NCI-H146 treated with DMSO at 0.1 percent for 48 hours (cell line): ENCODE measurements around the gene FSHR.
A peak's percentile ranks its signal among the peaks of the same experiment; 100 is the strongest.

Experiments
- DNase-seq: peaks from one replicate; lab custom pipeline; 2025; ENCODE audit not compliant: unreplicated experiment; lab: John Stamatoyannopoulos, UW

The FSHR gene

DNA sequence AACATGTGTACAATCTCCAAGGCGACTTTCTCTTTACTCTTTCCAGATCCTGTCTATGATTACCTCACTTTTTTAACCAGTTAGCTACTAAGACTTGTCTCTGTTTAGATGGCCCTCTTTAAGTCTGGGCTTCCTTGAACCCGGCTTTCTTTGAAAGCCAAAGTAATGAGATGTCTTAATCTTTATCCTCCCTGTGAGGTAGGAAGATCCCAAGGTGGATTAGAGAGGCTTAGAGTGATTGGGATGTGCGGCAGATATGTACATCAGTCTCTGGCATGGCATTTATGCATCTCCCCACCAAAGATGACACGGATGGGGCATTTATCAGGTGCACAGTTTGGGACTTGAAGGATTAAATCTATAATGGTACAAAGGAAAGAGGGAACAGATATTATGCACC lies 186.3 kb downstream of the FSHR start:
- DNase-seq, result no peak

DNA sequence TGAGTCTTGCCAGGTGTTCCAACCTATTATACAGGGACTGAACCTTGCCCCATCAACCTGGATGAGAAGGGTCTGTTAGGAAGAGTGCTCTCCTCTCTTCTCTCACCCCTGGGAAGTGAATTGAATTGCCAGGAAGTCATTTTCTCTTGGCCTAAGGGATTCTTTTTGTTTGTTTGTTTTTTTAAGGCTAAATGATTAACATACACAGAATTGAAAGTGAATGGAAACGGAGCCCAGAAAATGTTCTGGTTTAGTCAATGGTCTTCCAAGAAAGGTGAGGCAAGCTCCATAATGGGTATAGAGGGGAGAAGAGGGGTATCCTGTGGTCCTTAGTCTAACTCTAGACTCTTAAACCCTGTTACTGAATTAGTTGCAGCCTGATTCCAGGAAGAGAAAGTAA lies 189.1 kb downstream of the FSHR start:
- no peak for DNase-seq

DNA sequence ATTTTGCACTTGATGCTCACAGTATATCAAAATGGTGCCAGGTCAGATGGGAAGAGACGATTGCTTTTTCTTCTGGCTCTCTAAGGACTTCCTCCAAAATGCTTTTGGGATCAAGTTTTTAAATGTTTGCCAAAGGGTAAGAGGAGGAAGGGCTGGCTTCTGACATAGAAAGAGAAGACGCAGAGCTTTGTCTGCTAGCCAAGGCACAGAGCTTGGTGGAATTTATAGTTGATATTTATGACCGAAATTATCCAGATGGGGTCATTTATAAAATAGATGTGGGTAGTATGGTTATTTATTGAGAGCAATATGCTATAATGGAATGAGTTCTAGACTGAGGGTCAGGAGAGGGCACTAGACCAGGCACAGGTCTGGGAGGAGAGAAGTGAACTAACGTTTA lies 193.3 kb downstream of the FSHR start:
- DNase-seq, result no peak

DNA sequence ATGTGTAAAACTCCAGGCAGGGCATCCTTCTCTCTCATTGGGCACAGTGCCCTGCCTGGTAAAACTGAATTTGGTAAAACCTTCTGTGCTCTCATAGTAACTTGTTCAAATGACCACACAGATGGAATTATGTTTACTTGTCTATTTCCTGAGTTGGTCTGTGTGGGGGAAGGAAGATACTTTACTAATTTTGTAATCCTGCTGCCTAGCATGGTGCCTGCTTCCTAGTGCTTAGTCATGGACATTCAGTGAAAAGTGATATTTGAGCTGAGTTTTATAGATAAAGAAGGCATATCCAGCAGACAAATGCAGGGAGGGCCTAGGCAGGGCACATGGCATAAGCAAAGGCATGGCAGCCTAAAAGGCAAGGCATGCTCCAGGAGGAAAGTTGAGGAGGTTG lies 199.4 kb downstream of the FSHR start:
- DNase-seq, result no peak

DNA sequence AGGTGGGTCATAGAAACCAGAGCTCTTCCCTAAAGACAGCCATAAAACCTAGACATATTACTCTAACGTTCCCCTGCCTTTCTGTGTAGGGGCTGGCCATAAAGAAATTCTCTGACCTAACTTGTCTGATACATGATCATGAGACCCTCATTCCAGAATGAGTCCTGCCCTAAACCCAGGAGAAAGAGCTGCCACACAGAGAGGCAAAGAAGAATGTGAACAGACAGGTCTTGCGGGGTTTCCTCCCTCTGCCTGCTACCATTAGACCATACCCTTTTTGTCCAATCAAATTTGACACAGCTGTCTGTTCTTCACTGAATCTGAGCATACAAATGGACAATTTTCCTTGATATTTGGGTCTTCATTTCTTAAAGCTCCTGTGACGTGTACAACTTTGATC lies 200.0 kb downstream of the FSHR start:
- no peak for DNase-seq

DNA sequence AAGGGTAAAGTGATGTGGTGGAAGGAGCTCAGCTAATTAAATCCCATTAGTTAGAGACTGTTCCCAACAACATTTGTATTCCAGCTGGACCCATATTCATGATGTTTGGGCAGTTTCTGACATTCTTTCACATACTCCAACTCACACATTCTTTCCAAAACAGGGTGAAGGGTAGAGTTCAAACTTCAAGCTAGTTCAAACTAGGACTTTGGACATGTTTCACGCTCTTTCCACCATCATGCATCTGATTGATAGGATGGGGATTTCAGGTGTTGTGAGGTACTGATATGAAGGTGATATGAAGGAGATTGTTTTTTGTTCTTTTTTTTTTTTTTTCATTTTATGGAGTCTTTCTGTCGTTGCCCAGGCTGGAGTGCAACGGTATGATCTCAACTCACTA lies 201.7 kb downstream of the FSHR start:
- no peak for DNase-seq

DNA sequence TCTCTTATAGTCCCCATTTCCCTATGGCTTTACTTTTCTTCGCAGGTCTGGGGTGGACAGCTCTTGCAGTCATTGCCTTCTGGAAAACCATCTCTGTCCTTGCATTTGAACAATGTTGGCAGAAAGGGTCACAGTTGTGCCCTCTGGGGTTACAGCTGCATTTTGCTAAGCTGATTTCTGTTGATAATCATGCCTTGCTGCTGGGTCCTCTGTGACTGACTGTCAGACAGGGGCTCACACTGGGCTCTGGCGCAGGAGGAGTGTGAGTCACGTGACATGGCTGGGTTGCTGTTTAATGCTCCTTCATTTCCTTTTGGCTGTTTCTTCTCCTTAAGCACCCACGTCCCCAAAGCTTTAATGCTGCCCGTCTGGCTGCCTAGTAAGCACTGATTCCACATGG lies 202.2 kb downstream of the FSHR start:
- DNase-seq, result no peak

DNA sequence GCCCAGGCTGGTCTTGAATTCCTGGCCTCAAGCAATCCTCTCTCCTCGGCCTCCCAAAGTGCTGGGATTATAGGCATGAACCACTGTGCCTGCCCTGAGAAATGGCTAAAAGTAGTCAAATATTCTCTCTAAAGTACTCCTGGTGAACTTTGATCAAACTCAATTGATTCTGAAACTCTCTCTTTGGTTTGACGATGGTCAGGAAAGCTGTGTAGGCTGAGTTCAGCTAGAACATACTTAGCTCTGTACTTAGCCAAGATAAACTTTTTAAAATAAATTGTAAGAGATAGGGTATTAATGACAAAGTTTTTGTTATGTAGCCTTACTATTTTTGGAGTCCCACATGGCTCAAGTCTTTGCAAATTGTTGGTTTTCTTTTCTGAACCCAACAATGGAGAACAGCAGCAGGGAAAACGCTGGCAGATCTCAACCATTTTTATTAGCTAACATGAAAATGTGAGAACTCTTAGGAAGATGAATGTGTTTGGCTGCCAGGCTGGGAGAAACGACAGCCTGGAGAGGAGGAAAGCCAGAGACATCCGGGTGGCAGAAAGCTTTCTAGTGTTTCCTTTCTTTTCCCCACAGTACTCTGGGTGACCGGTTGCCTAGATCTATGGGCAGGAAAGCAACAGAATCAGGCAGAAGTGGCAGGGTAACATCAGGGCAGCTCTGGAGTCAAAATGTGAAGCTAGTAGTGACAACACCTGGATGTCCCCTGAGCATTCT lies 205.8 kb downstream of the FSHR start:
- DNase-seq, result no peak

DNA sequence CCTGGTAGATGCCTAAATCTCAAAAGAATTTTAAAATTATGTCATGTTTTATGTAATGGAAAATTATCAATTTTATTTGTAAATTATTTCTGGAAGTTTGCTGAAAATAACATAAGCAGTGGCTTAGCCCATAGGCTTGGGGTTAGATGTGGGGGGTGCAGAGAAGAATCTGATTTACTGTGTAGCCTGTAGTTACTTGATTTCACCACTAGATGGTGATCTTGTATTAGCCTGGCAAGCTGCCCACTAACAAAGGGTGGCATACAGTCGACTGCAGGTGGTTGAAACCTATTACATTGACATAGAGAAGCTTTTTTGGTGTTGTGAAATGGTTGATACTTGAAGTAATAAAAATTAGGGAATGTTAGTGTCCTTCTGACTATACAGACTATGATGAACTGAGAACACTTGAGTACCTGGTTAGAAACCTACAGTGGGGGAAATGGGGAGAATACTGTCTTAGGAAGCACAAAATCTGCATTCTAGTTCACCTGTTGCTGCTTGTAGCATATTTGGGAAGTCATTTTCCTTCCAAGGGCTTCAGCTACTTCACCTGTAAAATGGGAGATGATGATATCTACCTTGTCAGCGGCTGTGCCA lies 207.8 kb downstream of the FSHR start:
- peak; percentile 50 for DNase-seq

DNA sequence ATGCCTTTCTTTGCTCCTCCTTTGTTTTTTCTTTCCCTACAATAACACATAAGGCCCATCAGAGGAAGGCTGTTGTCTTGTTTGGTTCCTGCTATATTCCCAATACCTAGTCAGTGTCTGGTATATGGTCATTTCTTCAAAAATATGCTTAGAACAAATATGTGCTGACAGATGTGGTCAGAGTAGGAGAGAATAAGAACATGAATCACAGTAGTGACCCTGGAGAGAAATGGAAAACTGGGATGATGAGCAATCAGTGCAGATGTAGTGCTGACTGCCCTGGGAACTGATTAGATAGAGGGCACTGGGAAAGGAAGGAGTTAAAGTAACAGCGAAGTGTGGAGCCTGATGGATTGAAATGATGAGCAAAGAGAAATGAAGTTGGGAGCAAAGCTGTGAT lies 209.4 kb downstream of the FSHR start:
- DNase-seq, result no peak

DNA sequence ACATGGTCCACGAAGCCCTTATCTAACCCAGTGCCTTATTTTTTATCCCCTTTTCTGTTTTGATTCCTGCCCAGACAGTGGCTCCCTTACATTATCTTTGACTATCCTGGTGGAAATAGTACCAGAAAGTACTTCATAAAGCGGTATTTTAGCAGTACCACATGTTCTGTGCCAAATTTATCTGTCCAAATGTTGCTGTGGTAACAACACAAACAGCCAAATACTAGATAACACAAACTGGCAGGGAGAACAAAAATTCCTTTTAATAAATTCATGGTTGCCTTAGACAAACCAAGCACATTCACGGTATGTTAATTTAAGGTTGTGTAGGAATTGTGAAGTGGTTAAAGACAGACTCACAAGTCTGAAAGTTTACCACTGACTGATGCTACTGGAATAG lies 210.9 kb downstream of the FSHR start:
- DNase-seq, result no peak

DNA sequence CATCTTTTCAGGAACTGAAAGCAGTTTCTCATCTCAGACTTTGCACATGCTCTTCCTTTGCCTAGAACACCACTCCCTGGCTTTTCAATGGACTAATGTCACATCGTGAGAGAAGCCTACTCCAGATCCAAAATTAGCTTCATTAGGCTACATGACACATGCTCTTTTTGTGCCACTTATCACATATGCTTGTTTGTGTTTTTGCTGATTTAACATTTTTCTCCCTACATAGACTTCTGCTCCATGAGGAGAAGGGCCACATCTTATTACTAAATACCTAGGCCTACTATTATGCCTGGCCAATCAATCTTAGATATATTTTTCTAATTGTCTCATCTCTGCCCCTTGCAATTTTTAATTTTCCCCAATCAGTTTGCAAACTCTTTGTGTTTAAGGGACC lies 212.4 kb downstream of the FSHR start:
- no peak for DNase-seq

DNA sequence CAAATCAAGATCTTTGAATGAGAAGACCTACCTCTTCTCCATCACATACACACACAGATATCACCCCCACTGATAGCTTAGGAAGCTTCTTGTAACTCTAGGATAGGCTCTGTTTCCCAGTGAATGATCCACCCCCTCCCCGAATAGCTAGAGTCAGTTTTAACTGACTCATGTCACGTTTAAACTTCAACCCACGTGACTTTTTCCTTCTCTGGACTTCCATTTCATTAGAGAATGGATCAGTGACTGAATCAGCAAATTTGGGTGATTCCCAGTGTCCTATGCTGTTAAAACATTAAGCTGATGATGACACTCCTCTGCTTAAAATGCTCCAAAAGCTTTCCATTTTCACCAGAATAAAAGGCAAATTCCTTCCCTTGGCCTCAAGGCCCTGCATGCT lies 212.9 kb downstream of the FSHR start:
- DNase-seq, result no peak

DNA sequence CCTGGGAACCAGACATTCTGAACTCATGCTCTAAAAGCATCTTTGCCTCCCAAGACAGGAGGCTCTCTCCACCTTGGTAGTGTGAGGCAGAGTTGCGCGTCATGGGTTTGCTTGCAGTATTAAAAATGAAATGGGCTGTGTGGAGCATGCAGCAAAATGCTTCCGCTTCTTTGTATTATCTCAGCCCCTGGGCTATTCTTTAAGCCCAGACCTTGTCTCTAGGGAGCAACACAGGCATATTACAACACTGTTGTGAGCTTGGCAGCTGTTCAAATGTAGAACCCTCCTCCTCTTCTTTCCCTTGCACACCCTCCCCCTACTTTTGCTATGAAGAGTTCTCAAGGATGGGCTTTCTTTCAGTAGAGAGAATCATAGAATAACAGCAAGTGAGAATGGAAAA lies 213.7 kb downstream of the FSHR start:
- DNase-seq, result no peak

DNA sequence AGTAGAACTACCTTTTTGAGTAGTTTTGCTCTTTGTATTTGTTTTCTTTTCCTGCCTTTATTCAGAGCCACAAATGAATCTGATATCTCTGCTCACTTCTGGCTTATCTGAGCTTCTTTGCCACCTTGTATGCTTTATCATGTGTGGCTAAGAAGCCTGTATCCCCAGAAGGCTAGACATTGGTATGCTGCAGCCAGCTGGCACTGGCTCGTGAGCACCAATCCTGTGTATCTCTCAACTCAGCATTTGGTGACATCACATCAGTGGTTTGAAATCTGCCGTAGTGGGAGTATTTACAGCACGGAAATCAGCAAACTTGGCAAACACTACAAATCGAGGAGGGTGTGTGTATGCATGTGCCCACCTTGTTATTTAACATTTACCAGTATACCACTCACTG lies 215.1 kb downstream of the FSHR start:
- no peak for DNase-seq

DNA sequence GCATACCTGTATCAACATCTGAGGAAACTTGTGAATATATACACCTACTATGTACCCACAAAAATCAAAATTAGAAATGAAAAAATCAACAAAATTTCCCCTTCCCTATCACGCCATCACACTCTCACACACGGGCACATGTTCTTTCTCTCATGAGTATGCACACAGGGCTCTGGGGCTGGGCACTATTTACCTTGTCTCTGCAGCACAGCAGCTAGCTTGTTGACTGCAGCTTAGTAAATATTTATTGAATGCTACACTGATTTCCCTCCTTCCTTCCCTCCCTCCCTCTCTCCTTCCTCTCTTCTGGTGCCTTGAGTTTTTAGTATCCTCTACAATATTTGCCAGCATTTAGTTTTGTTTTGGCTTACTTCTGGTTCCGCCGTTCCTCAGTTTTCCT lies 216.1 kb downstream of the FSHR start:
- DNase-seq, result no peak

DNA sequence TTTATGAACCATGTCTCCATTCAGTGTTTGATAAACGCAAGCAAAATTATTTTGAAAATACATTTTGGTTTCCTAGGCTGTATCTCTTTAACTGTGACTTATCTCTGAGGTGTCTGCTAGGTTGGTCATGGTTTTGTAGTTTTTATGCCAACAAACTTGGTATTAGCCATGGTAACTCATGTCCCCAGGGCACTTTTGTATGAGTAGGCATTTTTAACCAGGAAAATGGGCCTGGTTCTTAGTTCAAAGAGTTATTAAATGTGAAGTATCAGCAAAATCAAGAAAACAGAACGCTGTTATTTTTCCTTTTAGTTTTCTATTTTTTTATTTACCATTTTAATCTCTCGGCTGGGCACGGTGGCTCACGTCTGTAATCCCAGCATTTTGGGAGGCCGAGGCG lies 219.5 kb downstream of the FSHR start:
- no peak for DNase-seq

DNA sequence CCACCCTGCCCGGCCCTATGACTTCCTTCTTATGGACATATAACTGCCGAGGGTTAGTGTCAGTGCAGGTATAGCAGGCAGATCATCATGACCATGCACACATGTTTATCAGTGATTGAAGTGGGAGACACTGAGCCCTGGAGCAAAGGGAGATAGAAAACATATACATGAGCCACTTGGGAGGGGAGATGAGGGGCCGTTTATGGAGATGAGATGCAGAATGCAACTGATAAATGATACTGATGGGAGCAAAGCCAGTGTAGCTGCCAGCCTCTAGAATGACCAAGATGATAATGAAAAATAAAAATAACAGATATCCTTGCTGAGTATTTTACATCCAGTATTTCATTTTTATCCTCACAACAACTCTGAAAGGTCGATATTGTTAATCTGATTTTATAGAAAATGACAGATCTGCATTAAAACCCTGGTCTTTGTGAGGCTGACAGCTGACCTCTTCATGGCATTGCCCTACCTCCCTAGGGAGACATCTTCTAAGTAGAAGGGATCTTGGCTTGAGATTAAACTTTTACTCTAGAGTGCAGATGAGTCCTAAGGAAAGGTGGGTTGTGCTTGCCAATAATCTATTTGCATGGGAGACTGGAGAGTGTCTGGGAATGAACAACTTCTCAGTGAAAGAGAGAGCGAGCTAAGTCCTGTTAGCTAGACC lies 220.4 kb downstream of the FSHR start:
- no peak for DNase-seq

DNA sequence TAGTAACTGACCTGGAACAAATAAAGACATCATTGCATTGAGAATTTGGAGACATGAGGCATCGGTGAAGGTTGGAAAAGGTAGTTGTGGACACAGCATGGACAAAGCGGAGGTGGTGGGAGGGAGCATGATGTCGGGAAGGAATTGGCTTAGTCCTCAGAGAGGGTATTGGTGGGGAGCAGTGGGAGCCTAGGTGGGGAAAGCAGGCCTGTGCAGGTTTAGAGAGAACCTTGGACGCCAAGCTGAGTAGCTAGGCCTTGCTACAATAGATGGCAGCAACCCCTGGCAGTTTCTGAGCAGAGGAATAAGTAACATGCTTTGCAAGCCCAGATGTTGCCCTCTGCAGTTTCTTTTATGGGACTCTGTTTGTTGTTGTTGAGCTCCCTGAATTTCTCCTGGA lies 221.6 kb downstream of the FSHR start:
- DNase-seq, result no peak

DNA sequence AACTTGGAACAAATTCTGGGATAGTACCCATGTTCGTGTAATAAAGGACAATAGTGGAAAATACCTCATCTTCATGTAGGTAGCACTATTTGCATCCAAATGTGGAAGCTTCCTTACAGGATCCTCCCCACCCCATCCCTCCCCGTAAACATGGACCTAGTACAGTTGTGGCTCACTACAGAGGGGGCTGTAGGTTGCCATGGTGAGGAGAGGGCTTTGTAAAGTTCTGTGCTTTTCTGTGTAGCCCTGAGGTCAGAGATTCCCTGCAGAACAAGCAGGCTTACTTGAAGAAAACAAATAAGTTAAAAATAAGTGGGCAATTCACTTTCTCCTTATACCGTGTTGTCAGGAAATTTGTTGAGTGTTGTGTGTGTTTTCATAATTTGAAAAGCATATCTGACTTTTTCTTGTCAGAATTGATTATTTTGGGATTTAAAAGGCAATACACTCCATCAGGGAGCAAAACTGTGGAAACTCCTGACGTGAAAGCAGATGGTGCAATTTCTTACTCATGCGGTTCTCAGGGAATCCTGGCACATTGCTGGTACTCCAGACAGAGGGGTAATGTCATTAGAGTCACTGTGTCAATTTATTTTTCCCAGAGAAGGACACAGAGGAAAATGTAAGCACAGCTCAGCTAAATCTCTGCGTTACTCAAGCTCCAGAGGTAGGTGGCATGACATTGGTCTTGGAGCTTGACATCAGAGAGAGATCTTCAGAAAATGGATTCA lies 224.6 kb downstream of the FSHR start:
- DNase-seq, result no peak

DNA sequence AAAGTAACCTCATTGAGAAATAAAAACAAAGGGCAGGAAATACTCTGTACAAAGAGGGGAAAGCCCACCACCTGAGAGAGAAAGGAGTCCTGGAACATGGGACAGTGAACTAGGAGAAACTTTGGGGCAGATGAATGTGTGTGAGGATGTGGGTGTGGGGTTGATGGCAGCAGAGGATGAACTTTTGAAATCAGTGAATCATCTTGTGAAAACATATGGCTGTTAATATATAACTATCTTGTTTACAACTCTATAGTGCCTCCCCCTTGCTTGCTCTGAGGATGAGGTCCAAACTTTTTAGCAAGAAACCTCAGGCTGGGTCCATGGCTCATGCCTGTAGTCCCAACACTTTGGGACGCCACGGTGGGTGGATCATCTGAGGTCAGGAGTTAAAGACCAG lies 227.0 kb downstream of the FSHR start:
- no peak for DNase-seq

DNA sequence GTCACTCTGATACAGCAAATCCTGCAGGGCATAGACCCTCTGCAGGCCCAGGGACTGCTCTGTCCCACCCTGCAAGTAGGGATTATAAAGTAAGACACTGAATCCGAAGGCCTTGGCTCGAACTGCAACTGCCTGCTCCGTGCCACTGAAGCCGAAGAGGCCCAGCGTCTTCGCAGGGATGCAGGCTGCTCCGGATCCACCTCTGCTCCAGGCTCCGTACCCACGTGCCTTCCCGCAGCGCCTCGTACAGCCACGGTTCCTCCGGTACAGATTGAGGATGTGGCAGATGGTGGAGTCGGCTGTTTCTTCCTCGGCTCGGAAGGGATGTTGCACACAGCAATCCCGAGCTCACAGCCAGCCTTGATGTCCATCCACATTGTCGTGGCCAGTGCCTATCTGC lies 238.4 kb downstream of the FSHR start:
- no peak for DNase-seq
